Measurements from ENCODE around the gene FAM181A. TPM values are rescaled to one million over a fixed set of nuclear protein-coding genes. Genes with fewer than 3 reads are reported as not detected.

The FAM181A gene
- polyA plus RNA-seq, 1 donor (not counting 4 experiments of a cell fraction or from before 2014, with no cell fraction given), result 0.04 TPM

GRCh38 chr14:93915800-93916199 lies 11.3 kb upstream of the FAM181A start:
- Histone ChIP-seq H3K36me3 (ENCODE audit: control insufficient read depth in 2 of 2, extremely low read depth in 1 of 2, insufficient read depth in 2 of 2, low read length in 2 of 2) (no peaks in the 10 kb centered on the region), H3K27ac (ENCODE audit: control insufficient read depth, insufficient read depth, low read length) (no peak overlapping the region), H4K20me1 (ENCODE audit: control insufficient read depth, extremely low read depth, insufficient read depth, low read length) (no peaks in the 10 kb centered on the region), H2AFZ (ENCODE audit: control insufficient read depth, low read length) (no peak overlapping the region), H3K4me3 (ENCODE audit: control insufficient read depth in 2 of 3, extremely low read depth in 1 of 3, insufficient read depth in 2 of 3, low read depth in 1 of 3, low read length in 3 of 3) (no peak overlapping the region), H3K27me3 (ENCODE audit: control insufficient read depth, extremely low read depth, insufficient read depth, low read length) (no peaks in the 10 kb centered on the region), H3K79me2 (ENCODE audit: control insufficient read depth, insufficient read depth, low read length) (no peaks in the 10 kb centered on the region), H3K4me1 (ENCODE audit: control insufficient read depth, extremely low read depth, insufficient read depth, low read length) (no peaks in the 10 kb centered on the region), H3K9me3 (ENCODE audit: control insufficient read depth, low read depth, low read length) (no peaks in the 10 kb centered on the region), H3K9ac (ENCODE audit: control insufficient read depth, extremely low read depth, insufficient read depth, low read length) (no peak overlapping the region), H3K9me1 (ENCODE audit: control insufficient read depth, extremely low read depth, insufficient read depth, low read length) (no peaks in the 10 kb centered on the region), H3K4me2 (ENCODE audit: control insufficient read depth, extremely low read depth, insufficient read depth, low read depth, low read length) (no peak overlapping the region)
- DNase-seq (ENCODE audit: low read depth, low spot score) (no peak), FAIRE-seq (no peak)
- no peak for TF ChIP-seq EZH2 (IDR thresholded peaks at IDR 0.05; ENCODE audit: low read length)
- TF ChIP-seq, protein P1, sequence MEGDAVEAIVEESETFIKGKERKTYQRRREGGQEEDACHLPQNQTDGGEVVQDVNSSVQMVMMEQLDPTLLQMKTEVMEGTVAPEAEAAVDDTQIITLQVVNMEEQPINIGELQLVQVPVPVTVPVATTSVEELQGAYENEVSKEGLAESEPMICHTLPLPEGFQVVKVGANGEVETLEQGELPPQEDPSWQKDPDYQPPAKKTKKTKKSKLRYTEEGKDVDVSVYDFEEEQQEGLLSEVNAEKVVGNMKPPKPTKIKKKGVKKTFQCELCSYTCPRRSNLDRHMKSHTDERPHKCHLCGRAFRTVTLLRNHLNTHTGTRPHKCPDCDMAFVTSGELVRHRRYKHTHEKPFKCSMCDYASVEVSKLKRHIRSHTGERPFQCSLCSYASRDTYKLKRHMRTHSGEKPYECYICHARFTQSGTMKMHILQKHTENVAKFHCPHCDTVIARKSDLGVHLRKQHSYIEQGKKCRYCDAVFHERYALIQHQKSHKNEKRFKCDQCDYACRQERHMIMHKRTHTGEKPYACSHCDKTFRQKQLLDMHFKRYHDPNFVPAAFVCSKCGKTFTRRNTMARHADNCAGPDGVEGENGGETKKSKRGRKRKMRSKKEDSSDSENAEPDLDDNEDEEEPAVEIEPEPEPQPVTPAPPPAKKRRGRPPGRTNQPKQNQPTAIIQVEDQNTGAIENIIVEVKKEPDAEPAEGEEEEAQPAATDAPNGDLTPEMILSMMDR (optimal IDR thresholded peaks at IDR 0.05 in 1 of 3, IDR thresholded peaks at IDR 0.05 in 1 of 3, conservative IDR thresholded peaks at IDR 0.05 in 1 of 3; ENCODE audit: extremely low read depth in 1 of 3, insufficient read depth in 2 of 3, low read length in 3 of 3), result no peak
- dilution Hi-C loops (cut with MboI; ENCODE audit: extremely low pct_ligation_motif_present, low sequenced_read_pairs), result loop anchor here (25.0 kb wide), 1 partner anchor 253 kb away; no protein-coding TSS in a partner anchor

- FAIRE-seq (no peak), DNase-seq (ENCODE audit: low read depth, low spot score) (no peak)
- Histone ChIP-seq H3K27ac (ENCODE audit: control insufficient read depth, insufficient read depth, low read length) (no peak overlapping the region), H4K20me1 (ENCODE audit: control insufficient read depth, extremely low read depth, insufficient read depth, low read length) (no peaks in the 10 kb centered on the region), H3K27me3 (ENCODE audit: control insufficient read depth, extremely low read depth, insufficient read depth, low read length) (no peaks in the 10 kb centered on the region), H3K4me2 (ENCODE audit: control insufficient read depth, extremely low read depth, insufficient read depth, low read depth, low read length) (no peak overlapping the region), H3K4me3 (ENCODE audit: control insufficient read depth in 2 of 3, extremely low read depth in 1 of 3, insufficient read depth in 2 of 3, low read depth in 1 of 3, low read length in 3 of 3) (no peak overlapping the region), H3K79me2 (ENCODE audit: control insufficient read depth, insufficient read depth, low read length) (no peaks in the 10 kb centered on the region), H3K9ac (ENCODE audit: control insufficient read depth, extremely low read depth, insufficient read depth, low read length) (no peak overlapping the region), H3K9me3 (ENCODE audit: control insufficient read depth, low read depth, low read length) (no peaks in the 10 kb centered on the region), H3K36me3 (ENCODE audit: control insufficient read depth in 2 of 2, extremely low read depth in 1 of 2, insufficient read depth in 2 of 2, low read length in 2 of 2) (no peaks in the 10 kb centered on the region), H3K9me1 (ENCODE audit: control insufficient read depth, extremely low read depth, insufficient read depth, low read length) (no peaks in the 10 kb centered on the region), H3K4me1 (ENCODE audit: control insufficient read depth, extremely low read depth, insufficient read depth, low read length) (no peaks in the 10 kb centered on the region), H2AFZ (ENCODE audit: control insufficient read depth, low read length) (no peak overlapping the region)
- TF ChIP-seq EZH2 (IDR thresholded peaks at IDR 0.05; ENCODE audit: low read length), result no peak
- TF ChIP-seq, protein P1 (optimal IDR thresholded peaks at IDR 0.05 in 1 of 3, IDR thresholded peaks at IDR 0.05 in 1 of 3, conservative IDR thresholded peaks at IDR 0.05 in 1 of 3; ENCODE audit: extremely low read depth in 1 of 3, insufficient read depth in 2 of 3, low read length in 3 of 3), result no peak
- dilution Hi-C loops (cut with MboI; ENCODE audit: extremely low pct_ligation_motif_present, low sequenced_read_pairs), result loop anchor here (25.0 kb wide), 1 partner anchor 254 kb away; no protein-coding TSS in a partner anchor
These were observed 10.6 kb upstream of the FAM181A start for GRCh38 chr14:93916498-93916897.

Measured in keratinocyte (primary cell).